ENCODE results near the gene SATB1. TPM values are rescaled to one million over a fixed set of nuclear protein-coding genes. Genes with fewer than 3 reads are reported as not detected.

SATB1 gene
- total and polyA plus RNA-seq, 2 of the 4 experiments (the other 2 are of a cell fraction) = 7.5 to 10.7 TPM

DNA sequence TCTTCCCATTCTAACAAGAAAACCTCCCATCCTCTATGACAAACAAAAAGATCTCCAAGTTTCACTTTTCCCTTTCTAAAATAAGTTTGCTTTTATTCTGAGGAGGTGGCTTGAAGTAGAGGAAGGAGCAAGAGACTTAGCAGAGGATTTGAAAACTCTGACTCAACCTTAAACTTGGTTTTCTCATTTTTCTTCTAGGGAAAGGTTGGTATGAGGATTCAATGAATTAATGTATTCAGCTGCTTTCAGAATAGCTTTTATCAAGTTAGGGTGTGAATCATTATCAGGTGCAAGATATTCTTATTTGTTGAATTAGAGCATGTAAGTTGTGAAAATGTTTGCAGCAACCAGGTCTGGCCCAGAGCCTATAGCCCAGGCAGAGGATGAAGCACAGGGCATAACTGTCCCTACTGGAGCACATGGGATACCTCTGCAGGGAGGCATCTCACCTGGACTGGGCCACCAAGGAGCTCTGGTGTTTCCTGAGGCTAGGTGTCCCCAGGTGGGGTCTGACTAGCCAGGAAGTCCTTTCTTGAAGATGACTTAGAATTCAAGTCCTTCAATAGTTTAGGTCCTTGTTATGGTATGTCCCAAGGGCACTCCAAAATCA is 42.3 kb downstream of the SATB1 start:
- Histone ChIP-seq H3K4me3 (ENCODE audit: insufficient read depth, low read depth, low read length) (no peak overlapping the region), H2BK20ac (ENCODE audit: low read depth, low read length) (no peak overlapping the region), H3K27me3 (ENCODE audit: control insufficient read depth, insufficient read depth, low read length) (no peaks in the 10 kb centered on the region), H3K36me3 (ENCODE audit: control insufficient read depth, insufficient read depth, low read length) (no peaks in the 10 kb centered on the region), H2AK5ac (ENCODE audit: low read depth, low read length) (no peak overlapping the region), H2AK9ac (replicated peaks; ENCODE audit: low read depth, low read length, poor library complexity) (no peak overlapping the region), H3K27ac (ENCODE audit: insufficient read depth, low read length) (no peak overlapping the region), H2BK5ac (ENCODE audit: low read depth, low read length, poor library complexity, severe bottlenecking) (no peak overlapping the region), H4K20me1 (ENCODE audit: insufficient read depth, low read length) (no peaks in the 10 kb centered on the region), H4K5ac (ENCODE audit: low read depth, low read length) (no peak overlapping the region), H4K8ac (ENCODE audit: low read depth in 2 of 2, low read length in 2 of 2) (no peak overlapping the region), H2BK120ac (ENCODE audit: low read depth, low read length) (no peak overlapping the region), H3K18ac (ENCODE audit: low read depth, low read length) (no peak overlapping the region), H3K9me1 (ENCODE audit: insufficient read depth, low read length) (no peaks in the 10 kb centered on the region), H2AFZ (replicated peaks; ENCODE audit: low read length, poor library complexity) (no peak overlapping the region), H2BK15ac (ENCODE audit: low read depth, low read length) (no peak overlapping the region), H3K9ac (ENCODE audit: low read depth, low read length) (no peak overlapping the region), H4K91ac (ENCODE audit: insufficient read depth, low read depth, low read length) (no peak overlapping the region), H3K4me1 (ENCODE audit: control insufficient read depth, insufficient read depth, low read length) (no peaks in the 10 kb centered on the region), H3K4ac (ENCODE audit: low read depth, low read length) (no peak overlapping the region), H3K4me2 (ENCODE audit: low read depth, low read length) (no peak overlapping the region), H3K14ac (replicated peaks; ENCODE audit: low read depth, low read length) (no peak overlapping the region), H3K23ac (ENCODE audit: low read depth, low read length) (no peak overlapping the region), H3K56ac (ENCODE audit: extremely low read depth, insufficient read depth, low read length) (no peak overlapping the region), H3K79me1 (ENCODE audit: low read depth in 1 of 2, low read length in 2 of 2) (no peaks in the 10 kb centered on the region), H3K9me3 (ENCODE audit: control insufficient read depth, insufficient read depth, low read length) (no peaks in the 10 kb centered on the region)
- dilution Hi-C loops (cut with HindIII; ENCODE audit: low sequenced_read_pairs, unreplicated experiment) (no loop called here), in situ Hi-C loops (cut with MboI; ENCODE audit: low sequenced_read_pairs) (no loop called here), intact Hi-C loops (cut with micrococcal nuclease) (loop anchor here (10.0 kb wide), 1 partner anchor 528 kb away; no protein-coding TSS in a partner anchor)
- CTCF ChIA-PET = no interaction called here
- no TSS peak for BruUV-seq (replicated peaks)
- ATAC-seq (ENCODE audit: low read depth) (no peak), DNase-seq (no peak)
- TF ChIP-seq MAZ (IDR thresholded peaks at IDR 0.05; ENCODE audit: borderline replicate concordance, low read depth, low read length) (no peak), RAD21 (IDR thresholded peaks at IDR 0.05; ENCODE audit: low read length) (no peak), USF2 (IDR thresholded peaks at IDR 0.05; ENCODE audit: low read depth, low read length) (no peak), MAFK (IDR thresholded peaks at IDR 0.05; ENCODE audit: low read depth, low read length) (no peak), FOS (IDR thresholded peaks at IDR 0.05; ENCODE audit: low read depth, low read length) (no peak), POLR2A (IDR thresholded peaks at IDR 0.05; ENCODE audit: low read depth, low read length) (no peak), RCOR1 (IDR thresholded peaks at IDR 0.05; ENCODE audit: insufficient replicate concordance, low read length) (no peak), MXI1 (IDR thresholded peaks at IDR 0.05; ENCODE audit: borderline replicate concordance, low read depth, low read length) (no peak), BHLHE40 (IDR thresholded peaks at IDR 0.05; ENCODE audit: low read depth, low read length) (no peak), CTCF (conservative IDR thresholded peaks at IDR 0.05; ENCODE audit: low read depth, low read length) (no peak), CHD1 (IDR thresholded peaks at IDR 0.05; ENCODE audit: low read depth, low read length) (no peak), SMC3 (IDR thresholded peaks at IDR 0.05; ENCODE audit: low read depth, low read length) (no peak), CEBPB (IDR thresholded peaks at IDR 0.05; ENCODE audit: low read depth, low read length) (no peak)
- TF ChIP-seq, protein P1, sequence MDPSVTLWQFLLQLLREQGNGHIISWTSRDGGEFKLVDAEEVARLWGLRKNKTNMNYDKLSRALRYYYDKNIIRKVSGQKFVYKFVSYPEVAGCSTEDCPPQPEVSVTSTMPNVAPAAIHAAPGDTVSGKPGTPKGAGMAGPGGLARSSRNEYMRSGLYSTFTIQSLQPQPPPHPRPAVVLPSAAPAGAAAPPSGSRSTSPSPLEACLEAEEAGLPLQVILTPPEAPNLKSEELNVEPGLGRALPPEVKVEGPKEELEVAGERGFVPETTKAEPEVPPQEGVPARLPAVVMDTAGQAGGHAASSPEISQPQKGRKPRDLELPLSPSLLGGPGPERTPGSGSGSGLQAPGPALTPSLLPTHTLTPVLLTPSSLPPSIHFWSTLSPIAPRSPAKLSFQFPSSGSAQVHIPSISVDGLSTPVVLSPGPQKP (IDR thresholded peaks at IDR 0.05; ENCODE audit: borderline replicate concordance, low read depth, low read length) = no peak
- POLR2A ChIA-PET (ENCODE audit: unreplicated experiment) = no interaction called here

Measured in IMR-90 (cell line).